UCSD-AML1 (cell line): Measurements from ENCODE around the gene STX3.
"Not testable (repeated sequence)": the region's sequence is repeated elsewhere in the genome, so short reads cannot be mapped to it uniquely, and the experiment has no call there.

Source experiments
- DNase-seq: peaks from one replicate; lab custom pipeline; 2025; ENCODE audit not compliant: unreplicated experiment; lab: John Stamatoyannopoulos, UW

The STX3 gene

GRCh38 chr11:59833602-59834001 lies 78.4 kb downstream of the STX3 start:
- no peak for DNase-seq

- DNase-seq, result no peak
Observed at GRCh38 chr11:59839615-59840014, 84.4 kb downstream of the STX3 start.

- DNase-seq, result no peak
Observed at GRCh38 chr11:59841514-59841913, 86.3 kb downstream of the STX3 start.

GRCh38 chr11:59842316-59842715 lies 87.1 kb downstream of the STX3 start:
- DNase-seq, result no peak

GRCh38 chr11:59845399-59845798 lies 90.2 kb downstream of the STX3 start, which contains the start of gene CBLIF:
CBLIF (minus strand) TSS chr11:59845499; CDS start chr11:59845453, 46 bp downstream.
- DNase-seq, result no peak

- DNase-seq, result no peak
Observed at GRCh38 chr11:59846556-59846955, 91.4 kb downstream of the STX3 start.

- no peak for DNase-seq
Observed at GRCh38 chr11:59847626-59848025, 92.5 kb downstream of the STX3 start.

- DNase-seq, result not testable (repeated sequence)
Observed at GRCh38 chr11:59848439-59848838, 93.3 kb downstream of the STX3 start.

GRCh38 chr11:59849129-59849528 lies 94.0 kb downstream of the STX3 start:
- DNase-seq, result no peak

GRCh38 chr11:59849551-59849950 lies 94.4 kb downstream of the STX3 start:
- DNase-seq, result not testable (repeated sequence)

GRCh38 chr11:59851416-59851815 lies 96.2 kb downstream of the STX3 start:
- not testable (repeated sequence) for DNase-seq

- no peak for DNase-seq
Observed at GRCh38 chr11:59854871-59855270, 99.7 kb downstream of the STX3 start.
